ENCODE data around the gene THEM5.

Gene THEM5

DNA sequence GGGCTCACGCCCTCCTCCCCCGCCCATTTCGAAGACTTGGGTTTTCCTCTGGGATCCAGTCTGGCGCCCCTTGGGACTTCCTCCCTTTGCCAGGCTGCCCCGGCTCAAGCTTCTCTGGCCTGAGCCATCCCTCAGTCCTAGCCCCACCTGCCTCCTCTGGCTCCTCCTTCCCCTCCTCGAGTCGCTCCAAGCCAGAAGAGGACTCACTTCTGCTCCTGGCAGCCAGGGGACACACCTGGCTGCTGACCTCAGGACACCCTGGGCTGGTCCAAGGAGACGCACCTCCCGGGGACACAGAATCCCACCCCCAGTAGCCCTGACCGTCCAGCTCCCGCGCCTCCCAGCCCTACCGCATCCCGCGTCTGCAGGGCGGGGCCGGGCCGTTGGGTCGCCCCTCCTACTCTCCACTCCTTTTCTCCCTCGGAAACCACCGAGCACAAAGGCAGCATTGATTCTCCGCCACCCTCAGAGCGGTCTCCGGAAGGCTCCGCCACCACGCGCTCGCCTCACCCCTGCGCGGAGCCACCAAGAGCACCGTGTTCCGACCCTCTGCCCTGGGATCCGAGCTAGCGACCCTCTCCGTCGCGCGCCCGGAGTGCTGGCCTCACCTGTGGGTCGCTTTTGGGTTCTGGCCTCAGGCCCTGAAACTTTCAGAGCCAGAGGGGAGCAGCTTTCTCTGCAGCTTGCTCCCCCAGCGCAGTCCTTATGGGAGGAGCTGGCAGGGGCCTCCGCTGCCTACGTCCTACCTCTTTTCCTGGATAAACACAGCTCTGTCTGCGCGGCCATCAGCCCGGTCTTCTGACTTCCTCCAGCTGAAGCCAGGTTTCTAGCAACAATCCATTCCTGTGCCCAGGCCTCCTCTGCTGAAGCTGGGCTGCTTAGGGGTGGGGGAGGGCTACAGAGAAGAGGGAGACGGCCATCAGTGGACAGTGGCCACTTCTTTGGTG is 13.8 kb downstream of the THEM5 start, which contains the start of gene C2CD4D:
Gene C2CD4D, minus strand, starts transcription at position 364 of the 947 bp plus-strand sequence. CDS start 831 bp downstream, outside the sequence.
- DNase-seq (ENCODE audit: low spot score), result no peak

- DNase-seq (ENCODE audit: low spot score), result no peak
Measured at GRCh38 chr1:151839082-151839412, 14.5 kb downstream of the THEM5 start.

DNA sequence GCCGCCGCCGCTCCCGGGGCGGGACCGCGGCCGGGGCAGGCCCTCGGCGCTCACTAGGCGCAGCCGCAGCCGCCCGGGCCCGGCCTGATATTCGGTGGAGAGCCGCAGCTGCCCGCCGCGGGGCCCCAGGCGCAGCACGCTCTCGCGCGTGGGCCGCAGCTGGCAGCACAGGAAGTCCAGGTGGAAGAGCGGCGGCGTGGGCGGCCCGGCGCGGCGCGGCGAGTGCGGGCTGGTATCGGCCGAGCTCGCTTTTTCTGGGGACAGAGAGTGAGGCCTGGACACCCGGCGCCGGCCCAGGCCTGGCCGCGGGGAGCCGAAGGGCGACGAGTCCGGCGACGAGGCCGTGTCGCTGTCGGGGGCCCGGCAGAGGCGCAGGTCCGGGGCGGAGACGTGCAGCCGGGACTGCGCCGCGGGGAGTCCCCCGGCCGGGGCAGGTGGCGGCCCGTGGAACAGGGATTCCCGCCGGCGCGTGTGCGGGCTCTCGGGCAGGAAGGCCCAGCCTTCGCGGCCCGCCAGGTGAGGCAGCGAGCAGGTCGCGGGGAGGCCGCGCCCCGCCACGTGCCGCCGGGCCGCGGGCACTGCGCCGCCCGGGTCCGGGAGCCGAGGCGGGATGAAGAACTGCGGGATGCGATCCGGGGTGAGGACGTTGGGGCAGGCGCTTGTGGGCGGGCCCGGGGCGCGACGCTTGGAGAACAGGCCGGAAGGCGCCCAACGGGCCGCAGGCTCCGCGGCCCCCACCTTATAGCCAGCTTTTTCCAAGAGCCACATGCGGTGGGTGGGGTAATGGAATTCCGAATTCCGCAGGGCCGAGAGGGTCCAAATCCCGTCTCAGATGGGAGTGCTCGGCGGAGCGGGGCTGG is 15.1 kb downstream of the THEM5 start:
- DNase-seq (ENCODE audit: low spot score), result peak; percentile 78

DNA sequence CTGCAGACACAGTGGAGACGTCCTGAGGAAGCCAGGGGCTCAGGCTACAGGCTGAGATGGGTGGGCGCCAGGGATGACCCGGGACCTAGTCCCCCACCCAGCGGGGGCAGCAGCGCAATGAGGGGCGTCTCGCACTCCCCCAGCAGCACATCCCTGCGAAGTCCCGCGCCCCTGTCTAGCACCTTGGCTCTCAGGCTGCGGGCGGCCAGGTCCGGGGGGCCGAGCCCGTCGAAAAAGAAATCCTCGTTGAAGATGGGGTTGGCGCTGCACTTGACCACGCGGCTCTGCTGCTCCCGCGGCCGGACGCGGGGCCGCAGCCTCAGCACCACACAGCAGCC is 15.7 kb downstream of the THEM5 start:
- no peak for DNase-seq (ENCODE audit: low spot score)

DNA sequence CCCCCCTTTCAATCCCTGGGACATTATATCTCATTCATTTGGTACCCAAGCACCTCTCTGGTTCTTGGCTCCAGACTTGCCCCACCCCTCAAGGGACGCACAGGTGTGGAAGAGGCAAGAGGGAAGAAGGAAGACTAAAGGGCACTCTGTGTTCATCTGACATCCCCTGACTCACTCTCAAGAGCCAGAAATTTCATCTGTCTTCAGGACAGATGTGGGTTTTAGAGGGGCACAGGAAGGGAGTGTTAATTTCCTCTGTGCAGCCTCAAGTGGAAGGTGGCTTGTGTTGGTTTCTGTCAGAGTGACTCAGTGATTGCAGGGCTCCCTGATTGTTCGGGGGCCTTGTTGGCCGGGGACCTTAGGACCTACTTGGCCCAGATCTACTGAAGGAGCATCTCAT is 16.3 kb downstream of the THEM5 start:
- no peak for DNase-seq (ENCODE audit: low spot score)

GRCh38 chr1:151835596-151835995 is 17.9 kb downstream of the THEM5 start:
- DNase-seq (ENCODE audit: low spot score), result no peak

- DNase-seq (ENCODE audit: low spot score), result no peak
Measured at GRCh38 chr1:151834239-151834638, 19.3 kb downstream of the THEM5 start.

DNA sequence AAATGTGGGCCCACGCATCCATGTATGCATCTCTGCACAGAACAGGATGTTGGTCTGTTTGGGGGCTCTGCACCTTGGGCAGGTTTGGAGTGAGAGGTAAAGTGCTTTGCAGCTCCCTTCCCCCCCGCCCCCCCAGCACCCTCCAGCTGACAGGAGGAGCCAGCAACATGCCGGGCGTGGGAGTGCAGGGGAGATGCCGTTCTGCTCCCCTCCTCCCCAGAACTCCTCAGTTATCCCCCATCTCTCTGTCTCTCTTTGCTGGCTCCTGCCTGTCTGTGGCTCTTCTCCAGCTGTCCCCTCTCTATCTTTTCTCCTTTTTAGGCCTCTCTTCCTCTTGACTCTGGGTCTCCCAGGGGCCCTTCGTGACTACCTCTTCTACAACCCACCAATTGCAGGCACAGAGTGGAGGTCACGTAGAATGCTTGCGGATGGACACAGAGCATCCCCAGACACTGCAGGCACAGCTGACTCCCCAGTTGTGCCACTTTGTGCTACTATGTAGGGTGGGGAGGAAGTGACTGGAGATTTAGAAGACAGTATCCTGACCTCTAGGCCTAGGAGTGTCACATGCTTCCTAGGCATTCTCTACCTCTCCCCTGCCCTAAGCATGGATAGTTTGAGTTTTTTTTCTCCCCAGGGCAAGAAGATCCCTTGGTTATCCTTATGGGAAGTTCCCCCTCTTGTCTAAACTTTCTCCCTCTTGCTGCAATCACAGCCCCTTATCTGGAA is 20.2 kb downstream of the THEM5 start:
- no peak for DNase-seq (ENCODE audit: low spot score)

GRCh38 chr1:151832318-151832980 is 21.1 kb downstream of the THEM5 start:
- DNase-seq (ENCODE audit: low spot score), result peak; percentile 54

- DNase-seq (ENCODE audit: low spot score), result no peak
Measured at GRCh38 chr1:151831605-151832004, 21.9 kb downstream of the THEM5 start, which contains the start of gene RORC. RORC (minus strand) TSS chr1:151831802; CDS start chr1:151831764, 38 bp downstream.

- DNase-seq (ENCODE audit: low spot score), result no peak
Measured at GRCh38 chr1:151831256-151831591, 22.3 kb downstream of the THEM5 start.

DNA sequence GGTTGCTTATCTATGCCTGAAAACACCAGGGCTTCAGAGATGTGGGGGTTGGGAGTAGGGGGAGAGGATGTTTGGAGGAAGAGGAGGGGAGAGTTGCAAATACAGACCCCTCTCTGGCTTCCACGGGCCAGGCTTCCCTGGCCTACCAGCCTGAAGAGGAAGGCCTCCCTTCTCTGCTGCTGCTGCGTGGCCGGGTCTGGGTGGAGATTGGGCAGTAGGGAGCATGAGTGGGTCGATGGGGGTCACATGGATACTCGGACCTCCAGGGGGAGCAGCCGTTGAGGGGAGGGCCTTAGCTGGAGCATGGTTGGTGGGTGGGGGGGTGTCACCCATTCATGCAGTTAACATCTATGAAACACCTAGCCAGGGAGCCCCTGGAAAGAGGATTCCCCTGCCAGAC is 23.5 kb downstream of the THEM5 start:
- no peak for DNase-seq (ENCODE audit: low spot score)

- DNase-seq (ENCODE audit: low spot score), result no peak
Measured at GRCh38 chr1:151829352-151830046, 24.0 kb downstream of the THEM5 start.

DNA sequence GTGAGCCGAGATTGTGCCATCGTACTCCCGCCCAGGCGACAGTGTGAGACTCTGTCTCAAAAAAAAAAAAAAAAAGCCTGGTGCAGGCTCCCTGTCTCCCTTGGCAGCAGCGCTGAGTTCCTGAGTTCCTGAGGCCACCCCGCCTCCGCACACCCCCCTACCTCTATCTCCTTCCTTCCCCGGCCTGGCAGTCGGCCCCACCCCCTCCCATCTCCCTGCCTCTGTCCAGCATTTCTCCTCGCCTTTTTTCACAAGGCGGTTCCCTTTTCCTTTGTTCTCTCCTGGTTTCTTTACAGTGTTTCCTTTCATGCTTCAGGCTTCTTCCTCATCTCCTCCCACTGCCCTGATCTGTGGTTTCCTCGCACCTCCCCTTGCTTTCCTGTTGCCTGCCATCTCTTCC is 24.6 kb downstream of the THEM5 start:
- peak; percentile 63 for DNase-seq (ENCODE audit: low spot score)

- no peak for DNase-seq (ENCODE audit: low spot score)
Measured at GRCh38 chr1:151827853-151828252, 25.7 kb downstream of the THEM5 start.

DNA sequence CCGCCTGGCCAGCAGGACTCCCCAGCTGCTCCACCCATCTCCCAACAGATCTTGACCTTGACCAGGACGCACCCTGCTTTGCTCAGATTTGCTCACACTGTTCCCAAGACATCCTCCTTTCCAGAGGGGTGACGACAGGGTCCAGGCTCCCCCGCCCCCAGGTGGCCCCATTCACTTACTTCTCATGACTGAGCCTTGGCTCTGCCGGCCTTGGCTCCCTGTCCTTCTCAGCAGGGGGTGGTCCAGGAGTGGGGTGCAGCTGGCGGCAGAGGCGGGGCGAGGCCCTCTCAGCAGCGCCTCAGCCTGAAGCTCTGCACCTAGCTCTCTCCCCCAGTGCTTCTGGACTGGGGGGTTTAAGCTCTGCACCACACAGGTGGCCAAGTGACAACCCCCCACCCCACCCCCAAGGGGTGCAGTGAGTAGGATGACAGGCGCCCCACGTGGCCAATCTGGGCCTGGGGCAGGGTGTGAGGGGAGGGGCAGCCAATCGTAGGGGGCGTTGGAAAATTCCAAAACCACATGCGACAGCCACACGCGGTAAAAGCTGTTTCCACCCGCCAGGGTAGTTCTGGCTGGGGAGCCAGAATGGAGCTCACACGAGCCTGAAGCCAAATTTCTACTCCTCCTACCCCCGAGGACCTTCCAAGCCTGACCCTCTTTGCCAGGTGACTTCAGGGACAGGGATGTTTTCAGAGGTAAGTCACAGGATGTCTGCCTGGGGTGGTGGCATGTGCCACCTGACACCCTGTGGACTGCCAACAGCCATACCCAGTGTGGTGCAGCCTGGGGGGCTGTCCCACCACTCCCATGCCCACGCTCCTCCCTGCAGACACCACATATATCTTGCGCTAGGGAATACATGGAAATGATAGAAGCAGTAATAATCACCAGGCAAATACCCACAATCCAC is 27.5 kb downstream of the THEM5 start:
- no peak for DNase-seq (ENCODE audit: low spot score)

- no peak for DNase-seq (ENCODE audit: low spot score)
Measured at GRCh38 chr1:151825204-151825603, 28.3 kb downstream of the THEM5 start.

DNA sequence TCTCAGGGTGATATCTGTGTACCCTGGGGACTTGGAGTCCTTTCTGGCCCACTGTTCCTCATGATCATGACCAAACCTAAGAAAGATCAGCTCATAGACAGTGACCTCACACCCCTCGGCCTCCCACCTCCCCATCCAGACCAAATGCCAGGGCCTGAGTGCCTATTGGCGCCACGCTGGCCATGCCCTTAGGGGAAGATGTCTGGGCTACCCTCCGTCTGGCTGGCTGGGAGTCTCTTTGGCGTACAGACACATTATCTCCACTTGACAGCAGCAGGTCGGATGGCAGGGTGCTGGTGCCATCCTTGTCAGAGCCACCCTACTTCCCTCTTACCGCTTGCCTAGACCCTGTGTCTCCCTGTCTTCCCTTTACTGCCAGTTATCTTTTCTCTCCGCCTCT is 30.3 kb downstream of the THEM5 start:
- no peak for DNase-seq (ENCODE audit: low spot score)

- no peak for DNase-seq (ENCODE audit: low spot score)
Measured at GRCh38 chr1:151822404-151822803, 31.1 kb downstream of the THEM5 start.

DNA sequence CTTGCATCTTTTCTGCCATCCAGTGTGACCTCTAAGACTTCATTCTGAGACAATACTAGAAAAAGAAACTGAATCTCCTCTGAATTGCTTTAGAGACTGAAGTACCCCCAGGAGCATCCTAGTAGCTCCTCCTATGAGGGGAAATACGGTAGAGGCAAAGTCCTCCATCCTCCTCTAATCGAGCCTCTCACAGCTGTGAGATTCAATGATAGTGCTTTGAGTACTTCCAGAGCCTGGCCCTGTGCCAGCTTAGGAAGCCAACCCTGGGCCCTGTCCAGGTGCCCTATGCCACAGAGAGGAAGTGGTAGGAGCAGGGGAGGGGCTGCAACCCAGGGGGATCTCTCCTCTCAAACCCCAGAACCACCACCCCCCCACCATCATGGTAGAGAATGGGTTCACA is 32.6 kb downstream of the THEM5 start:
- no peak for DNase-seq (ENCODE audit: low spot score)
